Activated effector memory CD4-positive, alpha-beta T cell treated with Interleukin-2 at 50 U/mL for 16 hours (primary cell): ENCODE data around the gene ZNF3.
"Not testable (repeated sequence)": the region's sequence is repeated elsewhere in the genome, so short reads cannot be mapped to it uniquely, and the experiment has no call there.

ENCODE experiments used
- DNase-seq: peaks from one replicate; pipeline ENCODE4 v3.0.0-alpha.2; 2020

The ZNF3 gene

GRCh38 chr7:100081535-100082102 is at the start of gene ZNF3:
ZNF3 (minus strand) TSS chr7:100081723; CDS start chr7:100077357, 4,366 bp downstream.
- DNase-seq, result peak; percentile 97

- peak; percentile 72 for DNase-seq
These were observed 49.3 kb upstream of the ZNF3 start for GRCh38 chr7:100130608-100131453.

GRCh38 chr7:100130220-100130607 is 48.7 kb upstream of the ZNF3 start:
- not testable (repeated sequence) for DNase-seq

GRCh38 chr7:100128637-100128963 is 47.1 kb upstream of the ZNF3 start:
- no peak for DNase-seq

- no peak for DNase-seq
These were observed 46.5 kb upstream of the ZNF3 start for GRCh38 chr7:100127866-100128636.

- peak; percentile 86 for DNase-seq
These were observed 45.7 kb upstream of the ZNF3 start, which contains the start of gene MBLAC1 for GRCh38 chr7:100126931-100127865. MBLAC1 (plus strand) TSS chr7:100126967; CDS start chr7:100127396, 429 bp downstream.

- DNase-seq, result no peak
These were observed 44.9 kb upstream of the ZNF3 start for GRCh38 chr7:100126239-100126930.

- no peak for DNase-seq
These were observed 43.0 kb upstream of the ZNF3 start for GRCh38 chr7:100124301-100125230.

- DNase-seq, result no peak
These were observed 41.0 kb upstream of the ZNF3 start for GRCh38 chr7:100122568-100122967.

- no peak for DNase-seq
These were observed 40.5 kb upstream of the ZNF3 start for GRCh38 chr7:100122067-100122466.

GRCh38 chr7:100120733-100121036 is 39.2 kb upstream of the ZNF3 start:
- no peak for DNase-seq

- peak; percentile 70 for DNase-seq
These were observed 38.6 kb upstream of the ZNF3 start for GRCh38 chr7:100119970-100120732.

GRCh38 chr7:100119072-100119969 is 37.8 kb upstream of the ZNF3 start, which contains the start of the genes CNPY4 and TAF6:
CNPY4 (plus strand) TSS chr7:100119634; CDS start chr7:100119745, 111 bp downstream.
TAF6 (minus strand) TSS chr7:100119358; CDS start chr7:100114209, 5,149 bp downstream.
- DNase-seq, result peak; percentile 90

GRCh38 chr7:100118388-100119071 is 37.0 kb upstream of the ZNF3 start:
- DNase-seq, result no peak

GRCh38 chr7:100115026-100115425 is 33.5 kb upstream of the ZNF3 start:
- DNase-seq, result no peak

GRCh38 chr7:100111914-100112313 is 30.4 kb upstream of the ZNF3 start:
- DNase-seq, result no peak

- DNase-seq, result no peak
These were observed 29.6 kb upstream of the ZNF3 start for GRCh38 chr7:100111156-100111555.

GRCh38 chr7:100109521-100110163 is 28.1 kb upstream of the ZNF3 start:
- no peak for DNase-seq
